Coronary artery (tissue), 2 donors: Measurements from ENCODE around the gene AREL1.
A peak's percentile ranks its signal among the peaks of the same experiment; 100 is the strongest.
"Not testable (repeated sequence)": the region's sequence is repeated elsewhere in the genome, so short reads cannot be mapped to it uniquely, and the experiment has no call there.

ENCODE experiments used
- DNase-seq: peaks from one replicate; pipeline ENCODE4 v3.0.0-alpha.2; 2017; ENCODE audit warnings: low spot score
- H3K27ac ChIP-seq, 2 donors: fragments of 200-600 bp; sonication (generic); one replicate each; pipeline ENCODE4 v1.5.1; 2016 to 2019
- H3K4me3 ChIP-seq: fragments of 200-600 bp; sonication (generic); 2 replicates; pipeline ENCODE4 v1.5.1; 2016; ENCODE audit warnings: mild to moderate bottlenecking, moderate library complexity
- CTCF ChIP-seq: fragments of 200-600 bp; sonication (generic); IDR thresholded peaks from one replicate; pipeline ENCODE4 v1.5.1; 2019; ENCODE audit warnings: antibody characterized with exemption

AREL1 gene

GRCh38 chr14:74712499-74713394, at the start of gene AREL1, which contains the start of gene FCF1:
Gene AREL1, minus strand, starts transcription at chr14:74713080. Its CDS starts 27,465 bp downstream, at chr14:74685615.
Gene FCF1, plus strand, starts transcription at chr14:74713144. Its CDS starts 54 bp downstream, at chr14:74713198.
- peak; percentile 91 for DNase-seq
- Histone ChIP-seq H3K4me3 (peak within 1 kb of the TSS; percentile 83), H3K27ac (peak within 1 kb of the TSS; percentile 76 to 90)
- no peak for TF ChIP-seq CTCF

GRCh38 chr14:74758505-74758904, 45.6 kb upstream of the AREL1 start:
- not testable (repeated sequence) for H3K4me3 ChIP-seq, H3K27ac ChIP-seq, DNase-seq

GRCh38 chr14:74756326-74756725, 43.4 kb upstream of the AREL1 start:
- no peak overlapping the region for H3K27ac ChIP-seq
- no peak for DNase-seq
- H3K4me3 ChIP-seq, result no peak overlapping the region
- no peak for TF ChIP-seq CTCF

GRCh38 chr14:74754899-74755298, 42.0 kb upstream of the AREL1 start:
- H3K4me3 ChIP-seq, result no peak overlapping the region
- TF ChIP-seq CTCF, result no peak
- DNase-seq, result no peak
- H3K27ac ChIP-seq, result no peak overlapping the region

GRCh38 chr14:74754157-74754556, 41.3 kb upstream of the AREL1 start:
- Histone ChIP-seq H3K4me3 (no peak overlapping the region), H3K27ac (no peak overlapping the region)
- no peak for DNase-seq
- no peak for TF ChIP-seq CTCF

- no peak for TF ChIP-seq CTCF
- H3K4me3 ChIP-seq, result no peak overlapping the region
- H3K27ac ChIP-seq, result no peak overlapping the region
- DNase-seq, result no peak
Observed at GRCh38 chr14:74747237-74747636, 34.4 kb upstream of the AREL1 start.

- TF ChIP-seq CTCF, result no peak
- Histone ChIP-seq H3K4me3 (no peak overlapping the region), H3K27ac (no peak overlapping the region)
- DNase-seq, result no peak
Observed at GRCh38 chr14:74739293-74740030, 26.6 kb upstream of the AREL1 start.
